ENCODE data around the gene DGKG. TPM values are rescaled to one million over a fixed set of nuclear protein-coding genes. Genes with fewer than 3 reads are reported as not detected.

DGKG gene
- polyA plus RNA-seq, 1 of the 3 experiments (the other 2 are of a cell fraction) = 0.12 TPM

GRCh38 chr3:186132487-186132886, 229.5 kb downstream of the DGKG start:
- no peak overlapping the region for H3K4me2 ChIP-seq
- H3K27me3 ChIP-seq (ENCODE audit: insufficient read depth) = no peaks in the 10 kb centered on the region; the same call in 1 of the 2 replicates
- no peak for TF ChIP-seq FOSL2 (IDR thresholded peaks at IDR 0.05; ENCODE audit: borderline replicate concordance, low read depth)
- TF ChIP-seq TAF1 (IDR thresholded peaks at IDR 0.05; ENCODE audit: borderline replicate concordance, low read depth, low read length) = no peak
- no peak for TF ChIP-seq JUND (IDR thresholded peaks at IDR 0.05)
- TF ChIP-seq NRF1 (IDR thresholded peaks at IDR 0.05; ENCODE audit: low read depth, low read length) = no peak
- TF ChIP-seq, protein P1, sequence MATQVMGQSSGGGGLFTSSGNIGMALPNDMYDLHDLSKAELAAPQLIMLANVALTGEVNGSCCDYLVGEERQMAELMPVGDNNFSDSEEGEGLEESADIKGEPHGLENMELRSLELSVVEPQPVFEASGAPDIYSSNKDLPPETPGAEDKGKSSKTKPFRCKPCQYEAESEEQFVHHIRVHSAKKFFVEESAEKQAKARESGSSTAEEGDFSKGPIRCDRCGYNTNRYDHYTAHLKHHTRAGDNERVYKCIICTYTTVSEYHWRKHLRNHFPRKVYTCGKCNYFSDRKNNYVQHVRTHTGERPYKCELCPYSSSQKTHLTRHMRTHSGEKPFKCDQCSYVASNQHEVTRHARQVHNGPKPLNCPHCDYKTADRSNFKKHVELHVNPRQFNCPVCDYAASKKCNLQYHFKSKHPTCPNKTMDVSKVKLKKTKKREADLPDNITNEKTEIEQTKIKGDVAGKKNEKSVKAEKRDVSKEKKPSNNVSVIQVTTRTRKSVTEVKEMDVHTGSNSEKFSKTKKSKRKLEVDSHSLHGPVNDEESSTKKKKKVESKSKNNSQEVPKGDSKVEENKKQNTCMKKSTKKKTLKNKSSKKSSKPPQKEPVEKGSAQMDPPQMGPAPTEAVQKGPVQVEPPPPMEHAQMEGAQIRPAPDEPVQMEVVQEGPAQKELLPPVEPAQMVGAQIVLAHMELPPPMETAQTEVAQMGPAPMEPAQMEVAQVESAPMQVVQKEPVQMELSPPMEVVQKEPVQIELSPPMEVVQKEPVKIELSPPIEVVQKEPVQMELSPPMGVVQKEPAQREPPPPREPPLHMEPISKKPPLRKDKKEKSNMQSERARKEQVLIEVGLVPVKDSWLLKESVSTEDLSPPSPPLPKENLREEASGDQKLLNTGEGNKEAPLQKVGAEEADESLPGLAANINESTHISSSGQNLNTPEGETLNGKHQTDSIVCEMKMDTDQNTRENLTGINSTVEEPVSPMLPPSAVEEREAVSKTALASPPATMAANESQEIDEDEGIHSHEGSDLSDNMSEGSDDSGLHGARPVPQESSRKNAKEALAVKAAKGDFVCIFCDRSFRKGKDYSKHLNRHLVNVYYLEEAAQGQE (IDR thresholded peaks at IDR 0.05; ENCODE audit: low read depth, low read length) = no peak
- TF ChIP-seq TEAD4 (IDR thresholded peaks at IDR 0.05; ENCODE audit: borderline replicate concordance, insufficient read depth) = no peak
- TF ChIP-seq NFIC (IDR thresholded peaks at IDR 0.05; ENCODE audit: borderline replicate concordance) = no peak
- H3K36me3 ChIP-seq (replicated peaks in 1 of 2; ENCODE audit: control insufficient read depth in 1 of 2, insufficient read depth in 2 of 2, low read length in 1 of 2) = no peaks in the 10 kb centered on the region
- ChIA-PET POLR2A (no interaction called here), CTCF (no interaction called here)
- H3K4me1 ChIP-seq (ENCODE audit: control insufficient read depth in 1 of 2, insufficient read depth in 2 of 2, low read depth in 1 of 2, low read length in 1 of 2) = peaks cover 0 to 3% of the 10 kb centered on the region in 2 experiments; a peak in 1 of 4 replicates
- no peak overlapping the region for H2AFZ ChIP-seq (ENCODE audit: low read depth)
- no peaks in the 10 kb centered on the region for H3K79me2 ChIP-seq (ENCODE audit: insufficient read depth)
- H3F3A ChIP-seq (replicated peaks; ENCODE audit: insufficient read depth) = no peaks in the 10 kb centered on the region
- no peak overlapping the region for H3K4me3 ChIP-seq (ENCODE audit: low read depth in 2 of 2, low read length in 1 of 2)
- DNase-seq = no peak
- H3K9me3 ChIP-seq = no peaks in the 10 kb centered on the region
- WGBS (ENCODE audit: low lambda C conversion rate) = 43% methylated on average over 1 of the region's 2 CpGs
- no peaks in the 10 kb centered on the region for H3K9me2 ChIP-seq
- no peak overlapping the region for H3K9ac ChIP-seq
- no peak overlapping the region for H3K27ac ChIP-seq (ENCODE audit: low read depth in 2 of 2, low read length in 1 of 2)
- H4K20me1 ChIP-seq (ENCODE audit: insufficient read depth) = no peaks in the 10 kb centered on the region

DNA sequence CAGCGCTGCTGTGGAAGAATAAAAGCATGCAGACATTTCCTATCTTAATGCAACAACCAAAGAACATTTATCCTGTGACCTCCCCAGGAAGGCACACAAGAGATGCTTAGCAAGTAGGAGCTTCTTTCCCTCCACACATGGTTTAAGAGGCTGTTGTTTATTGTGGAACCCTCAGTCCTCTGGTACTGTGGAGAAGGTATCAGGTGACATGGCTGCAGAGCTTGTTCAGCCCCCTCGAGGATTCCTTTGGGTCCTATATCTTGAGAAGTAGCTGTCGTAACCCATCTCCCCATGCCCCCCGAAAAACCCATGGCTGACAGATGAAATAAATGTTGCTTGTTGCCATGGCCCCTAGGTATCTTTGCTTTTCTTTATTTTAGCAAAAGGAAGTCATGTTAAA, 232.8 kb downstream of the DGKG start:
- TF ChIP-seq JUND (IDR thresholded peaks at IDR 0.05) (no peak), SMC3 (IDR thresholded peaks at IDR 0.05; ENCODE audit: low read depth, low read length) (no peak), FOSL2 (IDR thresholded peaks at IDR 0.05; ENCODE audit: borderline replicate concordance, low read depth) (no peak), MXI1 (IDR thresholded peaks at IDR 0.05; ENCODE audit: low read depth, low read length) (no peak), USF2 (IDR thresholded peaks at IDR 0.05; ENCODE audit: borderline replicate concordance, low read depth, low read length) (no peak), RFX5 (IDR thresholded peaks at IDR 0.05; ENCODE audit: low read length) (no peak), IRF3 (IDR thresholded peaks at IDR 0.05; ENCODE audit: low read depth, low read length) (no peak), TEAD4 (IDR thresholded peaks at IDR 0.05; ENCODE audit: borderline replicate concordance, insufficient read depth) (no peak), FOXM1 (IDR thresholded peaks at IDR 0.05; ENCODE audit: low read depth) (no peak), NFIC (IDR thresholded peaks at IDR 0.05; ENCODE audit: borderline replicate concordance) (no peak), RCOR1 (IDR thresholded peaks at IDR 0.05; ENCODE audit: low read length) (no peak), TAF1 (IDR thresholded peaks at IDR 0.05; ENCODE audit: borderline replicate concordance, low read depth, low read length) (no peak), YY1 (IDR thresholded peaks at IDR 0.05; ENCODE audit: low read depth) (no peak), RXRA (IDR thresholded peaks at IDR 0.05; ENCODE audit: borderline replicate concordance, low read depth) (no peak)
- TF ChIP-seq, protein P1 (IDR thresholded peaks at IDR 0.05; ENCODE audit: low read depth, low read length) = no peak
- 73% methylated on average over 4 of the region's 4 CpGs for WGBS (ENCODE audit: low lambda C conversion rate)

More for the DNA sequence above, 232.8 kb downstream of the DGKG start:
- Histone ChIP-seq H3K4me2 (no peak overlapping the region), H4K20me1 (ENCODE audit: insufficient read depth) (no peaks in the 10 kb centered on the region), H3K4me1 (ENCODE audit: control insufficient read depth in 1 of 2, insufficient read depth in 2 of 2, low read depth in 1 of 2, low read length in 1 of 2) (no peaks in the 10 kb centered on the region), H3K27ac (ENCODE audit: low read depth in 2 of 2, low read length in 1 of 2) (no peak overlapping the region), H3K9me3 (no peaks in the 10 kb centered on the region), H3K79me2 (ENCODE audit: insufficient read depth) (no peaks in the 10 kb centered on the region), H3K4me3 (ENCODE audit: low read depth in 2 of 2, low read length in 1 of 2) (no peak overlapping the region), H3K9ac (no peak overlapping the region), H3F3A (replicated peaks; ENCODE audit: insufficient read depth) (no peaks in the 10 kb centered on the region), H3K27me3 (ENCODE audit: insufficient read depth) (no peaks in the 10 kb centered on the region; the same call in 1 of the 2 replicates), H3K36me3 (replicated peaks in 1 of 2; ENCODE audit: control insufficient read depth in 1 of 2, insufficient read depth in 2 of 2, low read length in 1 of 2) (no peaks in the 10 kb centered on the region), H2AFZ (ENCODE audit: low read depth) (no peak overlapping the region), H3K9me2 (no peaks in the 10 kb centered on the region)
- no peak for DNase-seq
- CTCF ChIA-PET = no interaction called here
- POLR2A ChIA-PET = no interaction called here
